Measurements from ENCODE around the gene ZNF598.
"Not testable (repeated sequence)": the region's sequence is repeated elsewhere in the genome, so short reads cannot be mapped to it uniquely, and the experiment has no call there.

Gene ZNF598

DNA sequence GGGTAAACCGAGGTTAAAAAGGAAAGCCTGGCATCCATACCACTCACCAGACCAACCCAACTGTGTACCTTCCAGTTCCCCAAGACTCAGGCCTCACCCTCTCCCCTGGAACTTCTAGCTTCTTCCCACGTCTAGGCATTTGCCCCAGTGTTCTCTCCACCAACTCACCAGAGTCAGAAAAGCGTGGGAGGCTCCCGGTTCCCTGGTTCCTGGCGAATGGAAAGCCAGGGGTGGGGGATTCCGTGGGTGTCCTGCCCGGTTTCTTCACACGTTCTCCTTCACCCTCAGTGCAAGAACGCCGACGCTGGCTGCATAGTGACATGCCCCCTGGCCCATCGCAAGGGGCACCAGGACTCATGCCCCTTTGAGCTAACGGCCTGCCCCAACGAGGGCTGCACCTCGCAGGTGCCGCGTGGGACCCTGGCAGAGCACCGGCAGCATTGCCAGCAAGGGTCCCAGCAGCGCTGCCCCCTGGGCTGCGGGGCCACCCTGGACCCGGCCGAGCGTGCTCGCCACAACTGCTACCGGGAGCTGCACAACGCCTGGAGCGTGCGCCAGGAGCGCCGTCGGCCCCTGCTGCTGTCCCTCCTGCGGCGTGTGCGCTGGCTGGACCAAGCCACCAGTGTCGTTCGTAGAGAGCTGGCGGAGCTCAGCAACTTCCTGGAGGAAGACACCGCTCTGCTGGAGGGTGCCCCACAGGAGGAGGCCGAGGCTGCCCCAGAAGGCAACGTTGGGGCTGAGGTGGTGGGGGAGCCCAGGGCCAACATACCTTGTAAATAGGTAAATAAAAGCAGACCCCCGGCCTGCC, 41.3 kb downstream of the ZNF598 start:
- TF ChIP-seq, protein P1, sequence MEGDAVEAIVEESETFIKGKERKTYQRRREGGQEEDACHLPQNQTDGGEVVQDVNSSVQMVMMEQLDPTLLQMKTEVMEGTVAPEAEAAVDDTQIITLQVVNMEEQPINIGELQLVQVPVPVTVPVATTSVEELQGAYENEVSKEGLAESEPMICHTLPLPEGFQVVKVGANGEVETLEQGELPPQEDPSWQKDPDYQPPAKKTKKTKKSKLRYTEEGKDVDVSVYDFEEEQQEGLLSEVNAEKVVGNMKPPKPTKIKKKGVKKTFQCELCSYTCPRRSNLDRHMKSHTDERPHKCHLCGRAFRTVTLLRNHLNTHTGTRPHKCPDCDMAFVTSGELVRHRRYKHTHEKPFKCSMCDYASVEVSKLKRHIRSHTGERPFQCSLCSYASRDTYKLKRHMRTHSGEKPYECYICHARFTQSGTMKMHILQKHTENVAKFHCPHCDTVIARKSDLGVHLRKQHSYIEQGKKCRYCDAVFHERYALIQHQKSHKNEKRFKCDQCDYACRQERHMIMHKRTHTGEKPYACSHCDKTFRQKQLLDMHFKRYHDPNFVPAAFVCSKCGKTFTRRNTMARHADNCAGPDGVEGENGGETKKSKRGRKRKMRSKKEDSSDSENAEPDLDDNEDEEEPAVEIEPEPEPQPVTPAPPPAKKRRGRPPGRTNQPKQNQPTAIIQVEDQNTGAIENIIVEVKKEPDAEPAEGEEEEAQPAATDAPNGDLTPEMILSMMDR (IDR thresholded peaks at IDR 0.05; ENCODE audit: control insufficient read depth, insufficient read depth, low read depth, low read length, missing control alignments) = no peak
- DNase-seq (ENCODE audit: low read depth) = no peak
- no peak overlapping the region for H3K4me3 ChIP-seq (ENCODE audit: control insufficient read depth, low read depth, low read length)

DNA sequence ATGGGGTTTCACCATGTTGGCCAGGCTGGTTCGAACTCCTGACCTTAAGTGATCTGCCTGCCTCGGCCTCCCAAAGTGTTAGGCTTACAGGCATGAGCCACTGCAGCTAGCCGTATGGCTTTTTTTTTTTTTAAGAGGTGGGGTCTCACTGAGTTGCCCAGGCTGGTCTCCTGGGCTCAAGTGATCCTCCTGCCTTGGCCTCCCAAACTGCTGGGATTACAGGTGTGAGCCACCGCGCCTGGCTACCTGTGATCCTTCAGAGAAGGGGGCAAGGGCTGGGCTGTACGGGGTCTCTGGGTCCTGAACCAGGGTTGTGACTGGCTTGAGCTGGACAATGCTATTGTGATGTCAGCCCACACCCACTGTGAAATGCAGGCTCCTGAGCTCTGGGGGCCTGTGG, 43.2 kb downstream of the ZNF598 start, which contains the start of gene RNF151:
TSS of gene RNF151 (plus strand) at position 397 of the 400 bp plus-strand sequence. CDS start 26 bp downstream, outside the sequence.
- peak within 1 kb of the TSS; percentile 96 for H3K4me3 ChIP-seq (ENCODE audit: control insufficient read depth, low read depth, low read length)

DNA sequence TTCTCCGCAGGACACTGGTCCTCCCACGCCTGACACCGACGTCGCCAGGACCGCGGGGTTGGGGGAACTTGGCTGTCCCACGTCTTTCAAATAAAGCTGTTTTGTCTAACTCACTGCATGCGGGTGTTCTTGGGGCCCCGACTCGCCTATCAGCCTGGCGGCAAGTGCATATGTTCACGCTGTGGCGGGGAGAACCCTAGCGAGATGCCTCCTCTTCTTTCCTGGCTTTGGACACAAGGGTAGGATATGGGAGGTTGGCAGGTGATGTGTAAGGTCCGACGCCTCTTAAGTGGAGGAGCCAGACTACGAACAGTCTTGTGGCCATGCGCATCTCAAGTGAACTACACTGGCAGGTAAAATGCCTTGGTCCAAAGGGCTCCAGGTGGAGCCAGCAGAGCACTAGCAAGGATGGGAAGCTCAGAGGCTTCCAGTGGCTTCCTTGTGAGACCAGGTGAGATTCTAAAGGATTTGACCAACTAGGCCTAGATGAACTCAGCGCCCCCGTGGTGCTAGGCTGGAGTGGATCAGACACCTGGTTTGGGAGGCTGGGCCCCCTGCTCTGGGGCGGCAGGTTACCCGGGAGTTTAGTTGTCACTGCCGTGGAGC, 44.1 kb downstream of the ZNF598 start:
- TF ChIP-seq, protein P1 (IDR thresholded peaks at IDR 0.05; ENCODE audit: control insufficient read depth, insufficient read depth, low read depth, low read length, missing control alignments) = no peak
- no peak for DNase-seq (ENCODE audit: low read depth)
- peak overlapping the region; percentile 96 for H3K4me3 ChIP-seq (ENCODE audit: control insufficient read depth, low read depth, low read length)

More for the DNA sequence above, 43.2 kb downstream of the ZNF598 start, which contains the start of gene RNF151:
- TF ChIP-seq, protein P1 (IDR thresholded peaks at IDR 0.05; ENCODE audit: control insufficient read depth, insufficient read depth, low read depth, low read length, missing control alignments) = no peak
- DNase-seq (ENCODE audit: low read depth) = no peak

DNA sequence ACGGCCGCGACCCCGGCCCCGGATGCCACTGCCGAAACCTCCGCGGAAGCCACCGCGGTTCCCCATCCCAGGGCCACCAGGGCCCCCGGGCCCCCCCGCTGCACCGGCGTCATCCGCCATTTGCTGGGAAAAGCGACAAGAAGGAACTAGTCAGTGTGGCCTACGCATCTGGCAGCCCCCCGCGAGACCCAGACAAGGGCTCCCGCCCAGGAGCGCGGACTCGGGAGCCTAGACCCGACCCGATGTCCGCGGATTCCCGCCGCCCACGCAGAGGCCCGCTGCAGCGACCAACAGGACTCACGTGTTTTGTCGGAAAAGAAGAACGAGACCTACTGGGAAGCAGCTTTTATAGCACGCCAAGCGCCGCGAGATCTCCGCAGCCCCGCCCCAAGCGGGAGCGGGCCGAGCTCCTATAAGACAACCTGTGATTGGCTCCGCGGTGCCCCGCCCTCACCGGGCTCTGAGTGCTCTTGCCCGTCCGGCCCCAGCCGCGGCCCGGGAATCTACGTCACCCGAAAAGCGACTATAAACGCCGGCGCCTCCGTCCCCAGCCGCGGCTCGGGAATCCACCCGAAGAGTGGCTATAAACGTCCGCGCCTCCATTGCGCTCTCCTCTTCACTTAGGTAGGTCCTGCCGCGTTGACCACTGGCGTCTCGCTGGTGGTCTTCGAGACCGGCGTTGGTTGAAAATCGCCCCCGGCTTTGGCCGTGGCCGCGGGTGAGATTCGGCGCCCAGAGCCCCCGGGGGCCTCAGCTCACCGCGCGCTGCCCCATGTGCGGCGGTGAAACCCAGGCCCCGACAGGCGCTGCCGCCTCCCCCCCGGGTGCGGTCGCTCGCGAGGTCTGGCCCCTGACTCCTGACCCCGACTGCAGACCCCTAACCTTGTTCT, 44.9 kb downstream of the ZNF598 start, which contains the start of gene RPS2:
TSS of gene RPS2 (minus strand) at position 321 of the 890 bp plus-strand sequence. CDS start at position 120, 201 bp downstream.
- TF ChIP-seq, protein P1 (IDR thresholded peaks at IDR 0.05; ENCODE audit: control insufficient read depth, insufficient read depth, low read depth, low read length, missing control alignments) = no peak
- peak within 1 kb of the TSS; percentile 96 for H3K4me3 ChIP-seq (ENCODE audit: control insufficient read depth, low read depth, low read length)
- DNase-seq (ENCODE audit: low read depth) = peak; percentile 94

DNA sequence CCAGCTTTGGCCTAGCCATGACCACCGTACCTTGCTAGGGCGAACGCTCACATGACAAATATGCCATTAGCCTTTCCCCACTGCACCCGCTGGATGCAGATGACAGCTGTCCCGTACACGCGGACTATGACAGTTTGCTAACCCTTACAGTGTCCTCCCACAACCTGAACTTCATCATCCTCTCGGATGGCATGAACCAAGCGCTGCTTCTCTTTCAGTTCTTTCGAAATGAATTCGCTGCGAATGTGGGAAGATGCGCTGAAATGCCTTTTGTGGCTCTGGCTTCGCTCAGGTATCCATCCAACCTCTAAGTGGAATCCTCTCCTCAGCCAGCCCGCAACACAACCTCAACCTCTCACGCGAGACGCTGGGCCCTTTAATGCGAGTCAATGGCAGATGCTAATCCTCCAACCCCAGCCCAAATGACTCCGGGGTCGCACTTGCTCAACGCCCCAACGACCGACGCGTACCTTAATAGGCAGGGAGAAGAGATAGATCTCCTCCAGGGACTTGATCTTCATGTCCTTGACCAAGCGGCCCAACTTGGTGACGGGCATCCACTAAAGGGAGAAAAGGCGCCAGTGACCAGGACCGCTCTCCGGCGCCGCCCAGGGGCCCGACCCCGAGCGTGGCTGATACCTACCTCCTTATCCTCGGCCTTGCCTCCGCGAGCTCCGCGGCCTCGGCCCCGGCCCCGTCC, 45.7 kb downstream of the ZNF598 start:
- TF ChIP-seq, protein P1 (IDR thresholded peaks at IDR 0.05; ENCODE audit: control insufficient read depth, insufficient read depth, low read depth, low read length, missing control alignments) = no peak
- H3K4me3 ChIP-seq (ENCODE audit: control insufficient read depth, low read depth, low read length) = peak overlapping the region; percentile 96
- DNase-seq (ENCODE audit: low read depth) = no peak

DNA sequence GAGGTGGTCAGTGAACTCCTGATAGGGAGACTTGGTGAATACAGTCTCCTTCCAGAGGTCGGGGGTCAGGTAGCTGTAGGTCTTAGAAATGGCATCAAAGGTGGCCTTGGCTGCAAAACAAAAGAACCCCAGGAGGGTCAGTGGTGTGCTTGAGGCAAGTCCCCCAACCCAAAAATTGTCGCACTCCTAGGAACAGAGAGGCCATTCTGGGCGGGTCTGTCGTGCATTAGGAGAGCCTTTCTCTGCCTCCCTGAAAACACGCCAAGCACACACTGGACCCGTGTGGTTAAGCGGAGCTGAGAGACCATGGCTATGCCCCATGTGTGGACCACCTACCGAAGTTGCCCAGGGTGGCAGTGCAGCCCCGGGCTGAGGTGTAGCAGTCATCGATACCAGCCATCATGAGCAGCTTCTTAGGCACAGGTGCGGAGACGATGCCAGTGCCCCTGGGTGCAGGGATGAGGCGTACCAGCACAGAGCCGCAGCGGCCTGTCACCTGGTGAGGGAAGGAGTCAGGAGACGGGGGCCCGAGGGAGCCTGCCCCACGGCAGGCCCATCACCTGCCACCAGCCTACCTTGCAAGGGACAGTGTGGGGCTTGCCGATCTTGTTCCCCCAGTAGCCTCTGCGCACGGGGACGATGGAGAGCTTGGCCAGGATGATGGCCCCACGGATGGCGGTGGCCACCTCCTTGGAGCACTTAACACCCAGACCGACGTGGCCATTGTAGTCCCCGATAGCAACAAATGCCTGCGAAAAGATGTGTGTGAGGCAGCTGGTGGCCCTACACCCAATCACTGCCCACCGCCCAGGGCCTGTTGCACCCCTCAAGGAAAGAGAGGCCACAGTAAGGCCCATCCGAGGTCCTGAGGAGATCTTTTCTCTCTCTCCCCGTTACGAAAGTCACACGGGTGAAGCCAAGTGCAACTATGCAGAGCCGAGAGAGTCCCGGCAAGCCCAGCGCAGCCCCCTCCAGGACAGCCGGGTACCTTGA, 47.2 kb downstream of the ZNF598 start:
- H3K4me3 ChIP-seq (ENCODE audit: control insufficient read depth, low read depth, low read length); DNase-seq (ENCODE audit: low read depth): not testable (repeated sequence)
